CD14-positive monocyte (primary cell): ENCODE measurements around the gene CD63. TPM values are rescaled to one million over a fixed set of nuclear protein-coding genes. Genes with fewer than 3 reads are reported as not detected.

Source experiments
- DNase-seq, 3 donors: peaks; one replicate each; pipeline ENCODE4 v3.0.0-alpha.2; 2011 to 2022
- H2AFZ ChIP-seq: 2 replicates; pipeline ENCODE4 v1.6.0; 2012; ENCODE audit warnings: mild to moderate bottlenecking, low read depth, low read length, inconsistent platforms; ENCODE audit not compliant: insufficient read depth, poor library complexity, severe bottlenecking
- H3K27ac ChIP-seq, 2 donors: 1 replicate in 1 of 2; 2 replicates in 1 of 2; pipeline ENCODE4 v1.5.1; 2012 to 2013; ENCODE audit warnings: low read length in 2 of 2, control low read depth in 1 of 2, inconsistent platforms in 1 of 2, low read depth in 1 of 2, mild to moderate bottlenecking in 1 of 2
- H3K27me3 ChIP-seq, 2 donors: one replicate each; pipeline versions ENCODE4 v1.6.0 to v1.6.1; 2011 to 2013; ENCODE audit warnings: low read length in 2 of 2; ENCODE audit not compliant: control insufficient read depth in 2 of 2, insufficient read depth in 2 of 2
- H3K36me3 ChIP-seq, 2 donors: replicated peaks in 1 of 2; 1 replicate in 1 of 2; 2 replicates in 1 of 2; pipeline versions ENCODE4 v1.5.1 to v1.6.1; 2012 to 2013; ENCODE audit warnings: low read length in 2 of 2, control low read depth in 1 of 2, inconsistent platforms in 1 of 2, mild to moderate bottlenecking in 1 of 2; ENCODE audit not compliant: insufficient read depth in 2 of 2, control insufficient read depth in 1 of 2
- H3K4me1 ChIP-seq, 2 donors: 1 replicate in 1 of 2; 2 replicates in 1 of 2; pipeline versions ENCODE4 v1.5.1 to v1.6.1; 2012 to 2013; ENCODE audit warnings: low read length in 2 of 2, control low read depth in 1 of 2, inconsistent platforms in 1 of 2, mild to moderate bottlenecking in 1 of 2, moderate library complexity in 1 of 2; ENCODE audit not compliant: insufficient read depth in 2 of 2, control insufficient read depth in 1 of 2
- H3K4me2 ChIP-seq: replicated peaks from 2 replicates; pipeline ENCODE3; 2012; ENCODE audit warnings: low read length, moderate library complexity, mild to moderate bottlenecking; ENCODE audit not compliant: poor library complexity, severe bottlenecking; ENCODE audit errors: extremely low read depth
- H3K4me3 ChIP-seq, 3 experiments: fragments of 200-600 bp in 1 of 3; sonication (generic) in 1 of 3; replicated peaks in 1 of 3; 1 replicate in 2 of 3; 2 replicates in 1 of 3; pipeline ENCODE4 v1.5.1; 2011 to 2013; ENCODE audit warnings: low read length in 3 of 3, mild to moderate bottlenecking in 3 of 3, control low read depth in 2 of 3, low read depth in 2 of 3, inconsistent platforms in 1 of 3, moderate library complexity in 1 of 3
- H3K79me2 ChIP-seq: 2 replicates; pipeline ENCODE4 v1.6.0; 2012; ENCODE audit warnings: mild to moderate bottlenecking, control low read depth, inconsistent platforms, low read length, moderate library complexity; ENCODE audit not compliant: insufficient read depth
- H3K9ac ChIP-seq: 2 replicates; pipeline ENCODE4 v1.6.0; 2017; ENCODE audit warnings: low read length, mild to moderate bottlenecking; ENCODE audit not compliant: insufficient read depth, poor library complexity, severe bottlenecking
- H3K9me3 ChIP-seq, 2 donors: replicated peaks in 1 of 2; 1 replicate in 1 of 2; 2 replicates in 1 of 2; pipeline versions ENCODE4 v1.5.1 to v1.6.1; 2012 to 2013; ENCODE audit warnings: low read length in 2 of 2, control low read depth in 1 of 2; ENCODE audit not compliant: control insufficient read depth in 1 of 2, insufficient read depth in 1 of 2
- H4K20me1 ChIP-seq: 2 replicates; pipeline ENCODE4 v1.6.0; 2012; ENCODE audit warnings: mild to moderate bottlenecking, low read length, control low read depth, moderate library complexity; ENCODE audit not compliant: insufficient read depth
- H3K27ac Mint-ChIP-seq, 7 donors: one replicate each; pipeline ENCODE4 v1.8.0; 2020; ENCODE audit warnings: mild to moderate bottlenecking in 7 of 7, mixed read lengths in 7 of 7, moderate library complexity in 6 of 7, inconsistent platforms in 2 of 7
- H3K27me3 Mint-ChIP-seq, 3 donors: one replicate each; pipeline ENCODE4 v1.8.0; 2021 to 2022; ENCODE audit warnings: low read depth in 3 of 3, mild to moderate bottlenecking in 3 of 3, mixed read lengths in 3 of 3, moderate library complexity in 3 of 3, inconsistent platforms in 1 of 3
- H3K36me3 Mint-ChIP-seq, 2 donors: one replicate each; pipeline ENCODE4 v1.8.0; 2020; ENCODE audit warnings: mixed read lengths in 2 of 2, inconsistent platforms in 1 of 2, mild to moderate bottlenecking in 1 of 2
- H3K4me1 Mint-ChIP-seq: one replicate; pipeline ENCODE4 v1.8.0; 2020; ENCODE audit warnings: mild to moderate bottlenecking, mixed read lengths
- H3K4me3 Mint-ChIP-seq, 2 donors: one replicate each; pipeline ENCODE4 v1.8.0; 2020; ENCODE audit warnings: mild to moderate bottlenecking in 2 of 2, mixed read lengths in 2 of 2, moderate library complexity in 1 of 2
- H3K9me3 Mint-ChIP-seq, 7 donors: one replicate each; pipeline ENCODE4 v1.8.0; 2020 to 2022; ENCODE audit warnings: mixed read lengths in 7 of 7, mild to moderate bottlenecking in 6 of 7, moderate library complexity in 6 of 7, inconsistent platforms in 2 of 7
- CTCF ChIP-seq: fragments of 200-600 bp; IDR thresholded peaks from one replicate; pipeline ENCODE4 v1.8.0; 2022; ENCODE audit warnings: antibody characterized with exemption, mild to moderate bottlenecking
- WGBS: methylation state at CpG from one replicate; pipeline ENCODE4 v1.1.5; 2013; ENCODE audit warnings: missing lambda C conversion rate; ENCODE audit not compliant: insufficient coverage; 5-methylcytosine and 5-hydroxymethylcytosine counted together
- intact Hi-C, 2 donors: fragments of 100-400 bp; cut with micrococcal nuclease; formaldehyde crosslinking; loops; one replicate each; pipeline versions ENCODE4 v1.15.0 to v1.15.1; 2023
- polyA plus RNA-seq, 3 donors: library from polyadenylated mRNA; depleted of rRNA in 1 of 3; unstranded in 2 of 3; stranded (reverse) in 1 of 3; fragments of 300-500 nt in 2 of 3; fragments of >200 nt in 1 of 3; fragmentation: Illumina TruSeq in 2 of 3; gene quantifications; 1 replicate in 2 of 3; 2 replicates in 1 of 3; pipeline ENCODE4 v1.2.3, GENCODE V29; 2012 to 2021

CD63 gene
- polyA plus RNA-seq, 3 donors = 336 to 1,099 (median 988) TPM

GRCh38 chr12:55757701-55758100, 28.9 kb upstream of the CD63 start:
- no peak overlapping the region for H3K27ac ChIP-seq
- Mint-ChIP-seq H3K27ac (peak overlapping the region in 2 of 7 donors; percentile 11 to 59), H3K27me3 (peaks cover 0 to 2% (median 0%) of the 10 kb centered on the region in 3 donors), H3K9me3 (no peaks in the 10 kb centered on the region), H3K36me3 (peaks cover 72 to 88% of the 10 kb centered on the region in 2 donors), H3K4me1 (peaks cover 4% of the 10 kb centered on the region), H3K4me3 (no peak overlapping the region)
- no peak overlapping the region for H3K4me2 ChIP-seq
- H3K4me3 ChIP-seq = no peak overlapping the region
- no peak overlapping the region for H2AFZ ChIP-seq
- no peaks in the 10 kb centered on the region for H3K79me2 ChIP-seq
- DNase-seq = no peak
- H4K20me1 ChIP-seq = no peaks in the 10 kb centered on the region
- no peak for TF ChIP-seq CTCF
- H3K9ac ChIP-seq = no peak overlapping the region
- intact Hi-C loops = no loop called here
- no peaks in the 10 kb centered on the region for H3K4me1 ChIP-seq
- peaks cover 77 to 97% of the 10 kb centered on the region in 2 donors for H3K36me3 ChIP-seq
- no CpG with 5 or more reads among the region's 2 CpGs for WGBS
- no peaks in the 10 kb centered on the region for H3K9me3 ChIP-seq
- H3K27me3 ChIP-seq = no peaks in the 10 kb centered on the region

GRCh38 chr12:55755246-55755645, 26.4 kb upstream of the CD63 start:
- TF ChIP-seq CTCF = no peak
- Histone ChIP-seq H4K20me1 (no peaks in the 10 kb centered on the region), H3K27me3 (no peaks in the 10 kb centered on the region), H3K9me3 (no peaks in the 10 kb centered on the region), H2AFZ (no peak overlapping the region), H3K4me3 (no peak overlapping the region), H3K4me2 (no peak overlapping the region), H3K27ac (no peak overlapping the region), H3K36me3 (peaks cover 90 to 91% of the 10 kb centered on the region in 2 donors), H3K79me2 (no peaks in the 10 kb centered on the region), H3K9ac (no peak overlapping the region), H3K4me1 (no peaks in the 10 kb centered on the region)
- H3K27ac Mint-ChIP-seq = peak overlapping the region in 1 of 7 donors; percentile 42
- intact Hi-C loops = no loop called here
- no peak overlapping the region for H3K4me3 Mint-ChIP-seq
- peaks cover 81 to 88% of the 10 kb centered on the region in 2 donors for H3K36me3 Mint-ChIP-seq
- DNase-seq = no peak
- no peaks in the 10 kb centered on the region for H3K9me3 Mint-ChIP-seq
- H3K27me3 Mint-ChIP-seq = peaks cover 0 to 2% (median 0%) of the 10 kb centered on the region in 3 donors
- H3K4me1 Mint-ChIP-seq = no peaks in the 10 kb centered on the region
- whole genome bisulfite sequencing = no CpG with 5 or more reads among the region's 2 CpGs
